ENCODE measurements around the gene HOMER2.

The HOMER2 gene

GRCh38 chr15:82935382-82935781, 17.1 kb downstream of the HOMER2 start:
- TF ChIP-seq GABPA (IDR thresholded peaks at IDR 0.05; ENCODE audit: low read depth): no peak
- TF ChIP-seq REST (IDR thresholded peaks at IDR 0.05; ENCODE audit: insufficient replicate concordance, low read depth): no peak
- TF ChIP-seq SPI1 (IDR thresholded peaks at IDR 0.05; ENCODE audit: borderline replicate concordance, low read depth): no peak
- TF ChIP-seq POLR2AphosphoS5 (IDR thresholded peaks at IDR 0.05; ENCODE audit: low read depth): no peak
- no peak for TF ChIP-seq CTCF (IDR thresholded peaks at IDR 0.05; ENCODE audit: insufficient read depth, low read length)
- H3K27me3 ChIP-seq (ENCODE audit: insufficient read depth, poor library complexity, severe bottlenecking): no peaks in the 10 kb centered on the region
- no peak overlapping the region for H3K4me3 ChIP-seq (replicated peaks; ENCODE audit: insufficient read depth, low read length)
- no peak for DNase-seq (ENCODE audit: low read depth in 1 of 2, low spot score in 1 of 2)
- no peak overlapping the region for H3K27ac ChIP-seq (replicated peaks)

- TF ChIP-seq POLR2AphosphoS5 (IDR thresholded peaks at IDR 0.05; ENCODE audit: low read depth): no peak
- no peak for TF ChIP-seq SPI1 (IDR thresholded peaks at IDR 0.05; ENCODE audit: borderline replicate concordance, low read depth)
- TF ChIP-seq CTCF (IDR thresholded peaks at IDR 0.05; ENCODE audit: insufficient read depth, low read length): no peak
- TF ChIP-seq GABPA (IDR thresholded peaks at IDR 0.05; ENCODE audit: low read depth): no peak
- no peak for TF ChIP-seq REST (IDR thresholded peaks at IDR 0.05; ENCODE audit: insufficient replicate concordance, low read depth)
- no peak overlapping the region for H3K4me3 ChIP-seq (replicated peaks; ENCODE audit: insufficient read depth, low read length)
- H3K27me3 ChIP-seq (ENCODE audit: insufficient read depth, poor library complexity, severe bottlenecking): no peaks in the 10 kb centered on the region
- no peak overlapping the region for H3K27ac ChIP-seq (replicated peaks)
- no peak for DNase-seq (ENCODE audit: low read depth in 1 of 2, low spot score in 1 of 2)
Measured at GRCh38 chr15:82934100-82934880, 18.2 kb downstream of the HOMER2 start.

- no peak for DNase-seq (ENCODE audit: low read depth in 1 of 2, low spot score in 1 of 2)
- no peak for TF ChIP-seq POLR2AphosphoS5 (IDR thresholded peaks at IDR 0.05; ENCODE audit: low read depth)
- no peak for TF ChIP-seq GABPA (IDR thresholded peaks at IDR 0.05; ENCODE audit: low read depth)
- no peak for TF ChIP-seq REST (IDR thresholded peaks at IDR 0.05; ENCODE audit: insufficient replicate concordance, low read depth)
- no peak for TF ChIP-seq CTCF (IDR thresholded peaks at IDR 0.05; ENCODE audit: insufficient read depth, low read length)
- H3K27me3 ChIP-seq (ENCODE audit: insufficient read depth, poor library complexity, severe bottlenecking): no peaks in the 10 kb centered on the region
- no peak overlapping the region for H3K27ac ChIP-seq (replicated peaks)
- no peak overlapping the region for H3K4me3 ChIP-seq (replicated peaks; ENCODE audit: insufficient read depth, low read length)
Measured at GRCh38 chr15:82933576-82933975, 18.9 kb downstream of the HOMER2 start.

Measured in HL-60 (cell line).